ENCODE data around the gene CDH26.

- TF ChIP-seq CTCF (conservative IDR thresholded peaks at IDR 0.05; ENCODE audit: low read length) (no peak), EZH2phosphoT487 (IDR thresholded peaks at IDR 0.05; ENCODE audit: borderline replicate concordance, low read depth, low read length) (no peak)
Observed at GRCh38 chr20:60055740-60056139, 97.5 kb downstream of the CDH26 start.

Measured in OCI-LY7 (cell line).